PC-9 (cell line): ENCODE data around the gene C13orf46.

ENCODE experiments used
- EZH2 ChIP-seq: fragments of 200-600 bp; sonication (generic); IDR thresholded peaks from 2 replicates; pipeline ENCODE4 v1.8.0; 2017; ENCODE audit warnings: antibody characterized with exemption, low read depth
- TF ChIP-seq, protein P1 (sequence below): fragments of 200-600 bp; sonication (generic); conservative IDR thresholded peaks from 2 replicates; pipeline ENCODE4 v1.6.1; 2017; ENCODE audit warnings: mixed run types, antibody characterized with exemption, mild to moderate bottlenecking, moderate library complexity

GRCh38 chr13:113989585-113990300 is 15.9 kb upstream of the C13orf46 start:
- TF ChIP-seq EZH2: no peak
- TF ChIP-seq, protein P1, sequence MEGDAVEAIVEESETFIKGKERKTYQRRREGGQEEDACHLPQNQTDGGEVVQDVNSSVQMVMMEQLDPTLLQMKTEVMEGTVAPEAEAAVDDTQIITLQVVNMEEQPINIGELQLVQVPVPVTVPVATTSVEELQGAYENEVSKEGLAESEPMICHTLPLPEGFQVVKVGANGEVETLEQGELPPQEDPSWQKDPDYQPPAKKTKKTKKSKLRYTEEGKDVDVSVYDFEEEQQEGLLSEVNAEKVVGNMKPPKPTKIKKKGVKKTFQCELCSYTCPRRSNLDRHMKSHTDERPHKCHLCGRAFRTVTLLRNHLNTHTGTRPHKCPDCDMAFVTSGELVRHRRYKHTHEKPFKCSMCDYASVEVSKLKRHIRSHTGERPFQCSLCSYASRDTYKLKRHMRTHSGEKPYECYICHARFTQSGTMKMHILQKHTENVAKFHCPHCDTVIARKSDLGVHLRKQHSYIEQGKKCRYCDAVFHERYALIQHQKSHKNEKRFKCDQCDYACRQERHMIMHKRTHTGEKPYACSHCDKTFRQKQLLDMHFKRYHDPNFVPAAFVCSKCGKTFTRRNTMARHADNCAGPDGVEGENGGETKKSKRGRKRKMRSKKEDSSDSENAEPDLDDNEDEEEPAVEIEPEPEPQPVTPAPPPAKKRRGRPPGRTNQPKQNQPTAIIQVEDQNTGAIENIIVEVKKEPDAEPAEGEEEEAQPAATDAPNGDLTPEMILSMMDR: no peak
